Endothelial cell of umbilical vein (primary cell): ENCODE results near the gene DNAH11.

Experiments
- CTCF ChIP-seq, 2 donors: IDR thresholded peaks; 1 replicate in 1 of 2; 2 replicates in 1 of 2; pipeline ENCODE4 v1.5.1; 2011; ENCODE audit warnings: low read length in 2 of 2, mild to moderate bottlenecking in 2 of 2, moderate library complexity in 2 of 2, control low read depth in 1 of 2, inconsistent platforms in 1 of 2, low read depth in 1 of 2; ENCODE audit not compliant: insufficient read depth in 1 of 2; ENCODE audit errors: extremely low read depth in 1 of 2
- EZH2 ChIP-seq: IDR thresholded peaks from 2 replicates; pipeline ENCODE4 v1.6.1; 2012; ENCODE audit warnings: borderline replicate concordance, low read depth, mild to moderate bottlenecking, moderate library complexity, low read length, inconsistent platforms; ENCODE audit not compliant: severe bottlenecking
- MYC ChIP-seq: IDR thresholded peaks from one replicate; pipeline ENCODE4 v1.6.1; 2011; ENCODE audit warnings: mild to moderate bottlenecking, low read depth, low read length
- POLR2A ChIP-seq: IDR thresholded peaks from 2 replicates; pipeline ENCODE4 v1.6.1; 2012; ENCODE audit warnings: low read depth, mild to moderate bottlenecking, control low read depth, low read length
- POLR2AphosphoS5 ChIP-seq: IDR thresholded peaks from 2 replicates; pipeline ENCODE4 v1.6.1; 2012; ENCODE audit warnings: low read depth, mild to moderate bottlenecking, control low read depth, low read length, moderate library complexity; ENCODE audit not compliant: insufficient read depth

GRCh38 chr7:21829731-21830130 lies 286.9 kb downstream of the DNAH11 start:
- TF ChIP-seq CTCF (IDR thresholded peaks at IDR 0.05; ENCODE audit: extremely low read depth in 1 of 2, insufficient read depth in 1 of 2, low read depth in 1 of 2, low read length in 2 of 2) (no peak), EZH2 (no peak), POLR2A (no peak), POLR2AphosphoS5 (no peak), MYC (no peak)
